PFSK-1 (cell line): ENCODE data around the gene IL2RA.

Experiments
- FOXP2 ChIP-seq: optimal IDR thresholded peaks from 2 replicates; pipeline ENCODE3; 2011; ENCODE audit warnings: borderline replicate concordance, control low read depth, inconsistent platforms; ENCODE audit not compliant: insufficient read depth; ENCODE audit errors: extremely low read length, extremely low read depth
- POLR2AphosphoS5 ChIP-seq: IDR thresholded peaks from 2 replicates; pipeline ENCODE4 v1.6.1; 2012; ENCODE audit warnings: low read depth, mild to moderate bottlenecking, control low read depth, low read length, moderate library complexity
- SIN3A ChIP-seq: IDR thresholded peaks from 2 replicates; pipeline ENCODE4 v1.6.1; 2012; ENCODE audit warnings: mild to moderate bottlenecking, low read length, moderate library complexity, borderline replicate concordance; ENCODE audit not compliant: insufficient read depth
- TAF1 ChIP-seq: IDR thresholded peaks from 2 replicates; pipeline ENCODE4 v1.6.1; 2012; ENCODE audit warnings: low read length, control low read depth, borderline replicate concordance; ENCODE audit not compliant: insufficient read depth
- TF ChIP-seq, protein P1 (sequence below), 2 experiments: IDR thresholded peaks; 2 replicates each; pipeline versions ENCODE4 v1.6.1 to v1.8.0; 2011 to 2012; ENCODE audit warnings: low read depth in 2 of 2, low read length in 2 of 2, control low read depth in 1 of 2, inconsistent platforms in 1 of 2, mild to moderate bottlenecking in 1 of 2, moderate library complexity in 1 of 2; ENCODE audit not compliant: insufficient read depth in 1 of 2

IL2RA gene

DNA sequence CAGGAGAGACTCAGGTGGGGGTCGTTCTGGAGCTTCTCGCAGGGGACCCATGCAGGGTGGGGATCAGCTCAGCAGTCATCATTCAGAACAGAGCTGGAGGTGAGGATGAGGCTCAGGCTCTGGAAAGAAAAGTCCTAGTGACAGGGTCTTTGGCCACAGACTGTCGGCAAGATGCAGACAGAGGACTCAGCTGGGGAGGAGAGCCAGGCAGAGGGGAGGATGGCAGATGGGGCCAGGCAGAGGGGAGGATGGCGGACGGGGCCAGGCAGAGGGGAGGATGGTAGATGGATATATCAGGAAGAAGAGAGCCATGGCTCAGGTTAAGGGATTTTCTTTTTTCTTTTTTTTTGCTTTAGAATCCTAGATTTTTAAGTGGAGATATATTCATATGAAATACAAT, 77.1 kb downstream of the IL2RA start:
- TF ChIP-seq TAF1 (no peak), FOXP2 (no peak)
- TF ChIP-seq, protein P1, sequence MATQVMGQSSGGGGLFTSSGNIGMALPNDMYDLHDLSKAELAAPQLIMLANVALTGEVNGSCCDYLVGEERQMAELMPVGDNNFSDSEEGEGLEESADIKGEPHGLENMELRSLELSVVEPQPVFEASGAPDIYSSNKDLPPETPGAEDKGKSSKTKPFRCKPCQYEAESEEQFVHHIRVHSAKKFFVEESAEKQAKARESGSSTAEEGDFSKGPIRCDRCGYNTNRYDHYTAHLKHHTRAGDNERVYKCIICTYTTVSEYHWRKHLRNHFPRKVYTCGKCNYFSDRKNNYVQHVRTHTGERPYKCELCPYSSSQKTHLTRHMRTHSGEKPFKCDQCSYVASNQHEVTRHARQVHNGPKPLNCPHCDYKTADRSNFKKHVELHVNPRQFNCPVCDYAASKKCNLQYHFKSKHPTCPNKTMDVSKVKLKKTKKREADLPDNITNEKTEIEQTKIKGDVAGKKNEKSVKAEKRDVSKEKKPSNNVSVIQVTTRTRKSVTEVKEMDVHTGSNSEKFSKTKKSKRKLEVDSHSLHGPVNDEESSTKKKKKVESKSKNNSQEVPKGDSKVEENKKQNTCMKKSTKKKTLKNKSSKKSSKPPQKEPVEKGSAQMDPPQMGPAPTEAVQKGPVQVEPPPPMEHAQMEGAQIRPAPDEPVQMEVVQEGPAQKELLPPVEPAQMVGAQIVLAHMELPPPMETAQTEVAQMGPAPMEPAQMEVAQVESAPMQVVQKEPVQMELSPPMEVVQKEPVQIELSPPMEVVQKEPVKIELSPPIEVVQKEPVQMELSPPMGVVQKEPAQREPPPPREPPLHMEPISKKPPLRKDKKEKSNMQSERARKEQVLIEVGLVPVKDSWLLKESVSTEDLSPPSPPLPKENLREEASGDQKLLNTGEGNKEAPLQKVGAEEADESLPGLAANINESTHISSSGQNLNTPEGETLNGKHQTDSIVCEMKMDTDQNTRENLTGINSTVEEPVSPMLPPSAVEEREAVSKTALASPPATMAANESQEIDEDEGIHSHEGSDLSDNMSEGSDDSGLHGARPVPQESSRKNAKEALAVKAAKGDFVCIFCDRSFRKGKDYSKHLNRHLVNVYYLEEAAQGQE (IDR thresholded peaks at IDR 0.05; ENCODE audit: insufficient read depth in 1 of 2, low read depth in 2 of 2, low read length in 2 of 2), result no peak

DNA sequence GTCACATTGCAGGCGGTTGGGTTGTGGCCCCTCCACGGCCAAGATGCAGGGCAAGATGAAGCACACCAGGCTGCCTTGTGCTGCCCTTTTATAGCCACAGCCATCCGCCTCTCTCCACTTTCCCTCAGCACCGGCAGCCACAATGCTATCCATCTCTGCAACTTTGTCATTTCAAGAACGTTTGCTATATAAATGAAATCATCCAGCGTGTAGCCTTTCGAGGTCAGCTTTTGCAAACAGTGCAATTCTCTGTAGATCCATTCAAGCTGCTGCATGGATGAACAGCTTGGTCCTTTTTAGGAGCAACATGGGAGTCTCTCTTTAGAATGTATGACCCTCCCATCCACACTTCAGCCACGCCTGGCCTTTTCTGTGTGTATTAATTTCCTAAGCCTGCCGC, 78.4 kb downstream of the IL2RA start:
- TF ChIP-seq FOXP2 (no peak), SIN3A (no peak), POLR2AphosphoS5 (no peak), TAF1 (no peak)
- TF ChIP-seq, protein P1 (IDR thresholded peaks at IDR 0.05; ENCODE audit: insufficient read depth in 1 of 2, low read depth in 2 of 2, low read length in 2 of 2), result no peak

DNA sequence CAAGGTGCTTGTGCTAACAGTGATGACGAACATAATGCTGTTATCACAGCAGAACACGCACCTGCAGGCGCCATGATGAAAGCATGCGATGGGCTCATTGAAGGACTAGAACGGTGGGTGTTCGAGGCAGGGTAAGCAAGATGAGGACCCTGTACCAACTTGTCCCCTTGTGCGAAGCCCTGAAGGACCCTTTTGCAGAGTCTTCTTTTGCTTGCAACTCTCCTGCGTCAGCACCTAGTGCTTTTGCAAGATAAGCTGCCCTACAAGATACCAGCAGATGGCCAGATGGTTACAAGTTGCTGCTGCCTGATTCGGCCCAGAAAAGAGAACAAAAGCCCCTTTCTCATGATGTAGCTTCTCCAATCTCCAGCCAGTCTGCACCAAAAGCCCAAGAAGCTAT, 80.6 kb downstream of the IL2RA start:
- no peak for TF ChIP-seq FOXP2
- no peak for TF ChIP-seq SIN3A
- no peak for TF ChIP-seq POLR2AphosphoS5
- no peak for TF ChIP-seq TAF1
- TF ChIP-seq, protein P1 (IDR thresholded peaks at IDR 0.05; ENCODE audit: insufficient read depth in 1 of 2, low read depth in 2 of 2, low read length in 2 of 2), result no peak

DNA sequence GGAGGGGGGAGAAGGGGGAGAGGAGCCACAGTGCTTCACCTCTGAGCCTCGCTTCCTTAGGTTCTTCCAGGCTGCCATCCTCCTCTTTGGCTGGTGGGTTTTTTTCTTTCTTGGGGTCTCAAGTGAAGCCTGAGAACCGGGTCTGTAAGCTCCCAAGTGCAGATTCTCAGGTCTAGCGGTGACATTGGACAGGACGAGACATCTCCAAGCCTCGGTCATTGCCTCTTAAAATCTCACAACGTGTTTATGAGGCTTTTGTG, 84.0 kb downstream of the IL2RA start:
- TF ChIP-seq, protein P1 (IDR thresholded peaks at IDR 0.05; ENCODE audit: insufficient read depth in 1 of 2, low read depth in 2 of 2, low read length in 2 of 2), result no peak
- TF ChIP-seq SIN3A (no peak), FOXP2 (no peak), TAF1 (no peak), POLR2AphosphoS5 (no peak)

GRCh38 chr10:5977471-5978229, 84.5 kb downstream of the IL2RA start, which contains the start of gene IL15RA:
IL15RA (minus strand) TSS chr10:5977543; CDS start chr10:5977492, 51 bp downstream.
- TF ChIP-seq SIN3A (no peak), POLR2AphosphoS5 (no peak), FOXP2 (no peak), TAF1 (no peak)
- TF ChIP-seq, protein P1 (IDR thresholded peaks at IDR 0.05; ENCODE audit: insufficient read depth in 1 of 2, low read depth in 2 of 2, low read length in 2 of 2), result no peak
